Measurements from ENCODE around the gene PEX16. TPM values are rescaled to one million over a fixed set of nuclear protein-coding genes. Genes with fewer than 3 reads are reported as not detected.

PEX16 gene
- total RNA-seq, 1 experiment from 2014 or later, result 33.2 TPM

DNA sequence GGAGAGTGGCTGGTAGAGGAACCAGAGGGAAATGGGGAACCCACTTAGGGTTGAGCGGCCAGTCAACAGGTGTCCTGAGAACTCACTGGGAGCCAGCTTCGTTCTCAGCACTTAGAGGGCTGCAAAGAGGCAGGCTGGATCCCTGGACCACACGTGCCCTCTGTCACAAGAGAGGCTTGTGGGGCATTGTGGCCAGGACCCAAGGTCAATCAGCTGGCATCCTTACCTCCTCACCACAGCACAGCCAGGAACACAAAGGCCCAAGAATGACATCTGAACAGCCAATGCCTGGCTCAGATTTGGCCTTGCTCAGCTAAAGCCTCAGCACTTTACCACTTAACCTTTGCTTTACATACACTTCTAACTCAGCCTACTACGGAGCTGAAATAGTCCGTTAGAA lies 24.8 kb downstream of the PEX16 start:
- ATAC-seq (no peak), DNase-seq (ENCODE audit: low read depth, low spot score) (no peak)
- POLR2A ChIA-PET, result no interaction called here
- Histone ChIP-seq H3K4me1 (ENCODE audit: control insufficient read depth in 1 of 2, insufficient read depth in 2 of 2, low read length in 2 of 2) (peaks cover 3 to 8% of the 10 kb centered on the region in 2 experiments; a peak in 3 of 4 replicates), H3K79me2 (ENCODE audit: insufficient read depth, low read length) (no peaks in the 10 kb centered on the region), H3K27ac (ENCODE audit: low read depth, low read length) (no peak overlapping the region), H3K27me3 (ENCODE audit: insufficient read depth, low read length) (no peaks in the 10 kb centered on the region), H3K9me2 (ENCODE audit: insufficient read depth) (no peaks in the 10 kb centered on the region), H3K4me3 (replicated peaks in 1 of 2; ENCODE audit: low read depth in 1 of 2, low read length in 2 of 2) (no peak overlapping the region), H3K9me3 (ENCODE audit: control insufficient read depth in 1 of 2, insufficient read depth in 1 of 2, low read depth in 1 of 2, low read length in 2 of 2) (no peaks in the 10 kb centered on the region), H2AFZ (ENCODE audit: low read depth, low read length, poor library complexity, severe bottlenecking) (no peak overlapping the region), H3K36me3 (ENCODE audit: control insufficient read depth in 1 of 2, insufficient read depth in 2 of 2, low read length in 2 of 2) (no peaks in the 10 kb centered on the region), H3K4me2 (ENCODE audit: low read length) (no peak overlapping the region), H4K20me1 (ENCODE audit: insufficient read depth) (no peaks in the 10 kb centered on the region), H3K9ac (ENCODE audit: low read length) (no peak overlapping the region)
- TF ChIP-seq POLR2AphosphoS5 (IDR thresholded peaks at IDR 0.05; ENCODE audit: low read depth, low read length), result no peak
- TF ChIP-seq, protein P1, sequence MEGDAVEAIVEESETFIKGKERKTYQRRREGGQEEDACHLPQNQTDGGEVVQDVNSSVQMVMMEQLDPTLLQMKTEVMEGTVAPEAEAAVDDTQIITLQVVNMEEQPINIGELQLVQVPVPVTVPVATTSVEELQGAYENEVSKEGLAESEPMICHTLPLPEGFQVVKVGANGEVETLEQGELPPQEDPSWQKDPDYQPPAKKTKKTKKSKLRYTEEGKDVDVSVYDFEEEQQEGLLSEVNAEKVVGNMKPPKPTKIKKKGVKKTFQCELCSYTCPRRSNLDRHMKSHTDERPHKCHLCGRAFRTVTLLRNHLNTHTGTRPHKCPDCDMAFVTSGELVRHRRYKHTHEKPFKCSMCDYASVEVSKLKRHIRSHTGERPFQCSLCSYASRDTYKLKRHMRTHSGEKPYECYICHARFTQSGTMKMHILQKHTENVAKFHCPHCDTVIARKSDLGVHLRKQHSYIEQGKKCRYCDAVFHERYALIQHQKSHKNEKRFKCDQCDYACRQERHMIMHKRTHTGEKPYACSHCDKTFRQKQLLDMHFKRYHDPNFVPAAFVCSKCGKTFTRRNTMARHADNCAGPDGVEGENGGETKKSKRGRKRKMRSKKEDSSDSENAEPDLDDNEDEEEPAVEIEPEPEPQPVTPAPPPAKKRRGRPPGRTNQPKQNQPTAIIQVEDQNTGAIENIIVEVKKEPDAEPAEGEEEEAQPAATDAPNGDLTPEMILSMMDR (IDR thresholded peaks at IDR 0.05 in 2 of 3, conservative IDR thresholded peaks at IDR 0.05 in 1 of 3; ENCODE audit: borderline replicate concordance in 1 of 3, insufficient read depth in 1 of 3, low read depth in 2 of 3, low read length in 2 of 3), result no peak
- no peak for TF ChIP-seq CEBPB (IDR thresholded peaks at IDR 0.05; ENCODE audit: low read depth)
- TF ChIP-seq TCF7L2 (IDR thresholded peaks at IDR 0.05; ENCODE audit: borderline replicate concordance, extremely low read depth, insufficient read depth, insufficient read length), result no peak
- TF ChIP-seq SIN3A (IDR thresholded peaks at IDR 0.05; ENCODE audit: low read depth), result no peak
- TF ChIP-seq EZH2 (IDR thresholded peaks at IDR 0.05), result no peak
- no peak for TF ChIP-seq POLR2A (IDR thresholded peaks at IDR 0.05; ENCODE audit: borderline replicate concordance, extremely low read depth, insufficient read depth, insufficient read length)
- TF ChIP-seq ZFX (IDR thresholded peaks at IDR 0.05), result no peak
- TF ChIP-seq, protein P2, sequence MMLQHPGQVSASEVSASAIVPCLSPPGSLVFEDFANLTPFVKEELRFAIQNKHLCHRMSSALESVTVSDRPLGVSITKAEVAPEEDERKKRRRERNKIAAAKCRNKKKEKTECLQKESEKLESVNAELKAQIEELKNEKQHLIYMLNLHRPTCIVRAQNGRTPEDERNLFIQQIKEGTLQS (IDR thresholded peaks at IDR 0.05), result no peak
- CTCF ChIA-PET, result no interaction called here
- intact Hi-C loops (cut with micrococcal nuclease), result no loop called here
- RAD21 ChIA-PET (ENCODE audit: low non-redundant PET in 1 of 2, low total read pairs in 2 of 2, uncharacterized antibody in 2 of 2, unreplicated experiment in 2 of 2), result no interaction called here
- no TSS peak for BruUV-seq (replicated peaks)
